ENCODE data around the gene CACNA2D1. TPM values are rescaled to one million over a fixed set of nuclear protein-coding genes. Genes with fewer than 3 reads are reported as not detected.

Gene CACNA2D1
- 29.9 and 36.2 TPM in 2 replicates for total RNA-seq (2021)
- long read RNA-seq, partial matches to known transcripts = 38 of 55 reads
- long read RNA-seq, other reads (novel, unspliced or antisense) = 16 of 55 reads

- Histone ChIP-seq H2AK5ac (ENCODE audit: insufficient read length, low read length) (no peak within 1 kb of the TSS), H2BK120ac (ENCODE audit: low read depth, low read length, poor library complexity, severe bottlenecking) (no peak within 1 kb of the TSS), H2BK20ac (ENCODE audit: low read depth, low read length, poor library complexity, severe bottlenecking) (no peak within 1 kb of the TSS), H3K79me1 (ENCODE audit: insufficient read depth, low read depth, low read length, poor library complexity, severe bottlenecking) (no peaks in the 10 kb centered on the region), H3K56ac (ENCODE audit: insufficient read length, low read depth, low read length) (no peak within 1 kb of the TSS), H4K5ac (ENCODE audit: insufficient read length, low read depth, low read length) (no peak within 1 kb of the TSS), H4K20me1 (ENCODE audit: control insufficient read depth, insufficient read depth, insufficient read length) (no peaks in the 10 kb centered on the region), H2BK12ac (ENCODE audit: insufficient read length, low read depth, low read length) (no peak within 1 kb of the TSS), H3K4me1 (ENCODE audit: insufficient read depth, low read length) (0 out of 2 replicates have a peak, but pooled peaks cover 2% of the 10 kb centered on the region), H3K4ac (ENCODE audit: low read depth, low read length) (no peak within 1 kb of the TSS), H3T11ph (ENCODE audit: low read length) (no peak within 1 kb of the TSS), H3K4me2 (ENCODE audit: insufficient read depth, insufficient read length, low read length) (peak within 1 kb of the TSS; percentile 81), H3K27me3 (ENCODE audit: insufficient read depth, low read length) (no peaks in the 10 kb centered on the region), H2BK5ac (ENCODE audit: insufficient read length, low read length) (no peak within 1 kb of the TSS), H3K23me2 (ENCODE audit: insufficient read length, low read depth, low read length, poor library complexity, severe bottlenecking) (peaks cover 12% of the 10 kb centered on the region), H3K9ac (ENCODE audit: extremely low read depth, insufficient read length, low read length) (peak within 1 kb of the TSS; percentile 84), H2AFZ (ENCODE audit: low read length) (peak within 1 kb of the TSS; percentile 43), H3K18ac (ENCODE audit: insufficient read length, low read depth, low read length) (peak within 1 kb of the TSS; percentile 92), H3K9me3 (ENCODE audit: control insufficient read depth, low read depth, low read length) (no peaks in the 10 kb centered on the region), H3K27ac (ENCODE audit: insufficient read length, low read depth, low read length) (peak within 1 kb of the TSS; percentile 49), H4K8ac (replicated peaks; ENCODE audit: insufficient read length, low read depth, low read length) (no peak within 1 kb of the TSS), H3K14ac (ENCODE audit: insufficient read depth, low read length) (peak within 1 kb of the TSS; percentile 96), H2BK15ac (ENCODE audit: low read depth, low read length) (no peak within 1 kb of the TSS), H3K23ac (ENCODE audit: insufficient read length, low read depth, low read length) (no peak within 1 kb of the TSS), H4K91ac (ENCODE audit: insufficient read length, low read depth, low read length) (no peak within 1 kb of the TSS), H3K79me2 (ENCODE audit: insufficient read depth, low read length) (no peaks in the 10 kb centered on the region)
- no peaks in the 10 kb centered on the region for H3K36me3 Mint-ChIP-seq (ENCODE audit: insufficient read depth in 1 of 3, low read depth in 3 of 3)
- peak within 1 kb of the TSS; percentile 94 to 98 (median 98) for H3K27ac Mint-ChIP-seq
- H3K9me3 Mint-ChIP-seq = peaks cover 0 to 3% of the 10 kb centered on the region in 2 experiments; a peak in 1 of 5 replicates
- DNase-seq = peak; percentile 84
- H3K27me3 Mint-ChIP-seq (ENCODE audit: low read depth) = no peaks in the 10 kb centered on the region; the same call in 1 of the 2 replicates
- H3K4me1 Mint-ChIP-seq = peaks cover 39 to 45% of the 10 kb centered on the region in 2 experiments
- no CpG with 5 or more reads among the region's 82 CpGs for WGBS (ENCODE audit: extremely low coverage, insufficient read length, low lambda C conversion rate)
- TF ChIP-seq, protein P1, sequence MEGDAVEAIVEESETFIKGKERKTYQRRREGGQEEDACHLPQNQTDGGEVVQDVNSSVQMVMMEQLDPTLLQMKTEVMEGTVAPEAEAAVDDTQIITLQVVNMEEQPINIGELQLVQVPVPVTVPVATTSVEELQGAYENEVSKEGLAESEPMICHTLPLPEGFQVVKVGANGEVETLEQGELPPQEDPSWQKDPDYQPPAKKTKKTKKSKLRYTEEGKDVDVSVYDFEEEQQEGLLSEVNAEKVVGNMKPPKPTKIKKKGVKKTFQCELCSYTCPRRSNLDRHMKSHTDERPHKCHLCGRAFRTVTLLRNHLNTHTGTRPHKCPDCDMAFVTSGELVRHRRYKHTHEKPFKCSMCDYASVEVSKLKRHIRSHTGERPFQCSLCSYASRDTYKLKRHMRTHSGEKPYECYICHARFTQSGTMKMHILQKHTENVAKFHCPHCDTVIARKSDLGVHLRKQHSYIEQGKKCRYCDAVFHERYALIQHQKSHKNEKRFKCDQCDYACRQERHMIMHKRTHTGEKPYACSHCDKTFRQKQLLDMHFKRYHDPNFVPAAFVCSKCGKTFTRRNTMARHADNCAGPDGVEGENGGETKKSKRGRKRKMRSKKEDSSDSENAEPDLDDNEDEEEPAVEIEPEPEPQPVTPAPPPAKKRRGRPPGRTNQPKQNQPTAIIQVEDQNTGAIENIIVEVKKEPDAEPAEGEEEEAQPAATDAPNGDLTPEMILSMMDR (conservative IDR thresholded peaks at IDR 0.05) = no peak
- peak within 1 kb of the TSS; percentile 94 to 96 for H3K4me3 Mint-ChIP-seq
Observed at GRCh38 chr7:82443547-82444219, at the start of gene CACNA2D1. TSS of gene CACNA2D1 (minus strand) at chr7:82443777.
